HG03520 (cell line): ENCODE data around the gene ULK1.

ENCODE experiments used
- ATAC-seq: cut with Tn5 transposase; IDR thresholded peaks from one replicate; pipeline ENCODE4 v1.9.1; 2021; ENCODE audit warnings: mild to moderate bottlenecking, moderate library complexity; ENCODE audit not compliant: unreplicated experiment

The ULK1 gene

GRCh38 chr12:131962069-131962468, 67.6 kb downstream of the ULK1 start:
- ATAC-seq: no peak

- no peak for ATAC-seq
Measured at GRCh38 chr12:131963381-131963780, 69.0 kb downstream of the ULK1 start.

- ATAC-seq: no peak
Measured at GRCh38 chr12:131965073-131965472, 70.7 kb downstream of the ULK1 start.

- ATAC-seq: no peak
Measured at GRCh38 chr12:131971226-131971625, 76.8 kb downstream of the ULK1 start.
